Astrocyte (in vitro differentiated cells and primary cell): Measurements from ENCODE around the gene HOXD11. TPM values are rescaled to one million over a fixed set of nuclear protein-coding genes. Genes with fewer than 3 reads are reported as not detected.

Source experiments
- DNase-seq: peaks from one replicate; pipeline ENCODE4 v3.0.0-alpha.2; 2010; ENCODE audit warnings: low read depth
- FAIRE-seq: peaks from 2 replicates; lab custom pipeline; 2011; peaks lifted over from hg19 to GRCh38; lab: Jason Lieb, UNC
- H2AFZ ChIP-seq: 2 replicates; pipeline ENCODE4 v1.6.0; 2012; ENCODE audit warnings: low read depth, low read length, inconsistent platforms
- H3K27ac ChIP-seq: 2 replicates; pipeline ENCODE4 v1.5.1; 2011; ENCODE audit warnings: low read depth, low read length, inconsistent platforms
- H3K27me3 ChIP-seq: 2 replicates; pipeline ENCODE4 v1.6.0; 2011; ENCODE audit warnings: low read length, inconsistent platforms; ENCODE audit not compliant: insufficient read depth
- H3K36me3 ChIP-seq: 2 replicates; pipeline ENCODE4 v1.5.1; 2011; ENCODE audit warnings: low read length, inconsistent platforms; ENCODE audit not compliant: insufficient read depth
- H3K4me1 ChIP-seq: 2 replicates; pipeline ENCODE4 v1.5.1; 2011; ENCODE audit warnings: low read length, inconsistent platforms; ENCODE audit not compliant: insufficient read depth
- H3K4me2 ChIP-seq: 2 replicates; pipeline ENCODE4 v1.6.0; 2012; ENCODE audit warnings: low read length, inconsistent platforms
- H3K4me3 ChIP-seq: 2 replicates; pipeline ENCODE4 v1.5.1; 2011; ENCODE audit warnings: low read depth, mild to moderate bottlenecking, low read length, inconsistent platforms; ENCODE audit not compliant: insufficient read depth
- H3K79me2 ChIP-seq: 2 replicates; pipeline ENCODE4 v1.6.0; 2012; ENCODE audit warnings: mild to moderate bottlenecking, low read length, inconsistent platforms; ENCODE audit not compliant: insufficient read depth
- H3K9ac ChIP-seq: 2 replicates; pipeline ENCODE4 v1.6.0; 2012; ENCODE audit warnings: mild to moderate bottlenecking, low read length, inconsistent platforms
- H3K9me3 ChIP-seq: 2 replicates; pipeline ENCODE4 v1.5.1; 2012; ENCODE audit warnings: low read depth, mild to moderate bottlenecking, low read length, inconsistent platforms; ENCODE audit not compliant: insufficient read depth
- H4K20me1 ChIP-seq: 2 replicates; pipeline ENCODE4 v1.6.0; 2012; ENCODE audit warnings: low read length, inconsistent platforms; ENCODE audit not compliant: insufficient read depth
- H3K27ac Mint-ChIP-seq: one replicate; pipeline ENCODE4 v1.8.0; 2021; ENCODE audit warnings: mild to moderate bottlenecking, mixed read lengths; ENCODE audit not compliant: unreplicated experiment
- H3K27me3 Mint-ChIP-seq: one replicate; pipeline ENCODE4 v1.8.0; 2021; ENCODE audit warnings: low read depth, mixed read lengths; ENCODE audit not compliant: unreplicated experiment
- H3K36me3 Mint-ChIP-seq: one replicate; pipeline ENCODE4 v1.8.0; 2021; ENCODE audit warnings: low read depth, mixed read lengths; ENCODE audit not compliant: unreplicated experiment
- H3K4me1 Mint-ChIP-seq: one replicate; pipeline ENCODE4 v1.8.0; 2021; ENCODE audit warnings: low read depth, mixed read lengths; ENCODE audit not compliant: unreplicated experiment
- H3K4me3 Mint-ChIP-seq: one replicate; pipeline ENCODE4 v1.8.0; 2021; ENCODE audit warnings: mild to moderate bottlenecking, moderate library complexity, mixed read lengths; ENCODE audit not compliant: unreplicated experiment
- H3K9me3 Mint-ChIP-seq: one replicate; pipeline ENCODE4 v1.8.0; 2021; ENCODE audit warnings: mild to moderate bottlenecking, mixed read lengths; ENCODE audit not compliant: unreplicated experiment
- CTCF ChIP-seq: IDR thresholded peaks from 2 replicates; pipeline ENCODE4 v1.5.1; 2011; ENCODE audit warnings: low read depth, mild to moderate bottlenecking, inconsistent platforms, low read length, moderate library complexity; ENCODE audit not compliant: insufficient read depth
- EZH2 ChIP-seq: IDR thresholded peaks from 2 replicates; pipeline ENCODE4 v1.6.1; 2012; ENCODE audit warnings: mild to moderate bottlenecking, low read length, inconsistent platforms; ENCODE audit not compliant: insufficient read depth
- total RNA-seq: library from RNA; stranded (reverse); gene quantifications from 2 replicates; pipeline ENCODE4 v1.2.1, GENCODE V29; 2021

Gene HOXD11
- total RNA-seq, 1 donor from 2014 or later: not detected

GRCh38 chr2:176118601-176119339, 11.7 kb downstream of the HOXD11 start:
- Histone ChIP-seq H3K4me1 (peaks cover 8% of the 10 kb centered on the region), H3K4me2 (no peak overlapping the region), H3K36me3 (no peaks in the 10 kb centered on the region), H3K27me3 (peaks cover 99% of the 10 kb centered on the region), H3K9me3 (peaks cover 9% of the 10 kb centered on the region), H3K27ac (no peak overlapping the region), H4K20me1 (no peaks in the 10 kb centered on the region), H3K4me3 (no peak overlapping the region), H3K9ac (no peak overlapping the region), H3K79me2 (no peaks in the 10 kb centered on the region), H2AFZ (no peak overlapping the region)
- TF ChIP-seq EZH2: peak; percentile 51
- TF ChIP-seq CTCF: peak; percentile 19
- Mint-ChIP-seq H3K9me3 (peaks cover 40% of the 10 kb centered on the region), H3K27me3 (peaks cover 76% of the 10 kb centered on the region), H3K36me3 (peaks cover 5% of the 10 kb centered on the region), H3K4me3 (no peak overlapping the region), H3K27ac (no peak overlapping the region), H3K4me1 (no peaks in the 10 kb centered on the region)
- no peak for DNase-seq
- FAIRE-seq: no peak

GRCh38 chr2:176120364-176121189, 13.5 kb downstream of the HOXD11 start:
- Histone ChIP-seq H3K27me3 (peaks cover 99% of the 10 kb centered on the region), H3K9me3 (peaks cover 9% of the 10 kb centered on the region), H4K20me1 (no peaks in the 10 kb centered on the region), H3K4me1 (peaks cover 8% of the 10 kb centered on the region), H3K4me3 (no peak overlapping the region), H3K79me2 (no peaks in the 10 kb centered on the region), H3K4me2 (no peak overlapping the region), H2AFZ (no peak overlapping the region), H3K36me3 (no peaks in the 10 kb centered on the region), H3K27ac (no peak overlapping the region), H3K9ac (no peak overlapping the region)
- FAIRE-seq: no peak
- Mint-ChIP-seq H3K4me1 (no peaks in the 10 kb centered on the region), H3K27me3 (peaks cover 76% of the 10 kb centered on the region), H3K9me3 (peaks cover 40% of the 10 kb centered on the region), H3K4me3 (no peak overlapping the region), H3K36me3 (peaks cover 5% of the 10 kb centered on the region), H3K27ac (no peak overlapping the region)
- DNase-seq: no peak
- peak; percentile 38 for TF ChIP-seq EZH2
- TF ChIP-seq CTCF: no peak
